ENCODE results near the gene NOD2. TPM values are rescaled to one million over a fixed set of nuclear protein-coding genes. Genes with fewer than 3 reads are reported as not detected.

The NOD2 gene
- total RNA-seq, 1 experiment from 2014 or later = 0.11 TPM

DNA sequence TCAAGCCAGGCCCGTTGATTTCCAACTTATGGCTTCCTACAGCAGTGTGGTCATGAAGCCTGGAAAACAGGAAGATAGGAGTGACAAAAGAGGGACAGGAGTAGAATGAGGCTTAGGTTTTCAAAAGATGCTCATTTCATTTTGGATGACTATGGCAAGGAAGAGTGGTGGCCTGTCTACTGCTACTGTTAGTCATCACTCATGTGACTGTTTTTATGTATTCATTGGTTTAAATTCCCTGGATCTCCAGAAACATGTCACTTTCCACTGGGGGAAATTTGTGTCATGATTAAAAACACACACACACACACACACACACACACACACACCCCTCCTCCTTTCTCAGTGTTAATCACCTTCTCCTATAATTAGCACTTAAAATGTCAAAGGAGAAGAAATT is 47.3 kb downstream of the NOD2 start (continued):
- TF ChIP-seq, protein P1, sequence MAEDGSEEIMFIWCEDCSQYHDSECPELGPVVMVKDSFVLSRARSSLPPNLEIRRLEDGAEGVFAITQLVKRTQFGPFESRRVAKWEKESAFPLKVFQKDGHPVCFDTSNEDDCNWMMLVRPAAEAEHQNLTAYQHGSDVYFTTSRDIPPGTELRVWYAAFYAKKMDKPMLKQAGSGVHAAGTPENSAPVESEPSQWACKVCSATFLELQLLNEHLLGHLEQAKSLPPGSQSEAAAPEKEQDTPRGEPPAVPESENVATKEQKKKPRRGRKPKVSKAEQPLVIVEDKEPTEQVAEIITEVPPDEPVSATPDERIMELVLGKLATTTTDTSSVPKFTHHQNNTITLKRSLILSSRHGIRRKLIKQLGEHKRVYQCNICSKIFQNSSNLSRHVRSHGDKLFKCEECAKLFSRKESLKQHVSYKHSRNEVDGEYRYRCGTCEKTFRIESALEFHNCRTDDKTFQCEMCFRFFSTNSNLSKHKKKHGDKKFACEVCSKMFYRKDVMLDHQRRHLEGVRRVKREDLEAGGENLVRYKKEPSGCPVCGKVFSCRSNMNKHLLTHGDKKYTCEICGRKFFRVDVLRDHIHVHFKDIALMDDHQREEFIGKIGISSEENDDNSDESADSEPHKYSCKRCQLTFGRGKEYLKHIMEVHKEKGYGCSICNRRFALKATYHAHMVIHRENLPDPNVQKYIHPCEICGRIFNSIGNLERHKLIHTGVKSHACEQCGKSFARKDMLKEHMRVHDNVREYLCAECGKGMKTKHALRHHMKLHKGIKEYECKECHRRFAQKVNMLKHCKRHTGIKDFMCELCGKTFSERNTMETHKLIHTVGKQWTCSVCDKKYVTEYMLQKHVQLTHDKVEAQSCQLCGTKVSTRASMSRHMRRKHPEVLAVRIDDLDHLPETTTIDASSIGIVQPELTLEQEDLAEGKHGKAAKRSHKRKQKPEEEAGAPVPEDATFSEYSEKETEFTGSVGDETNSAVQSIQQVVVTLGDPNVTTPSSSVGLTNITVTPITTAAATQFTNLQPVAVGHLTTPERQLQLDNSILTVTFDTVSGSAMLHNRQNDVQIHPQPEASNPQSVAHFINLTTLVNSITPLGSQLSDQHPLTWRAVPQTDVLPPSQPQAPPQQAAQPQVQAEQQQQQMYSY (CRISPR knock-in tag; IDR thresholded peaks at IDR 0.05) = no peak
- no peak for TF ChIP-seq ZNF138 (CRISPR knock-in tag; conservative IDR thresholded peaks at IDR 0.05)

DNA sequence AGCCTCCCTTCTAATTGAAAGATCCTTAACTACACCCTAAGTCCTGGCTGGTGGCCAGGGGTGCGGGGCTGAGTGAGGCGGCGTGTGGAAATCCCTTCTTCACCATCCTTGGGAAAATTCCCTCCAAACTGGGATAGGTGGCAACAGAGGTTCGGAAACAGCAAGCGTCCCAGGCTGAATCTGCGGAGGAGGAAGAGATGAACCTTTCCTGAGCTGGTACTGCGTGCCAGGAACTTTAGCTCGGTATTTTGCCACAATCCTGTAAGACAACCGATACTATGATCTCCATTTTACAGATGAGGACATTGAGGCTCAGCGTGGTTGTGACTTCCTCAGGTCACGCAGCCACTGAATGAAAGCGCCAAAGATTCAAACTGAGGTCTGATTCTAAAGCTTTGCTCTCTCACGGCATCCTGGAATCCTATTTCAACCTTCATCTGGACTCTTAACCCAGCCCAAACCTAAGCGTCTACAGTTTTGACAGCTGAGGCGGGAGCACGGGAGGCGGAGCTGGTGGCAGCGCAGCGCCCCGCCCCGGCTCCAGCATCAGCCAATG is 47.9 kb downstream of the NOD2 start:
- TF ChIP-seq RORB (CRISPR knock-in tag; IDR thresholded peaks at IDR 0.05) (no peak), TEAD1 (CRISPR knock-in tag; IDR thresholded peaks at IDR 0.05) (no peak), ZNF138 (CRISPR knock-in tag; conservative IDR thresholded peaks at IDR 0.05) (no peak), NR1H2 (CRISPR knock-in tag; IDR thresholded peaks at IDR 0.05) (no peak), GTF2I (CRISPR knock-in tag; conservative IDR thresholded peaks at IDR 0.05) (0 out of 2 replicates have a peak, but pooled peaks have one; percentile 48)
- TF ChIP-seq, protein P2, sequence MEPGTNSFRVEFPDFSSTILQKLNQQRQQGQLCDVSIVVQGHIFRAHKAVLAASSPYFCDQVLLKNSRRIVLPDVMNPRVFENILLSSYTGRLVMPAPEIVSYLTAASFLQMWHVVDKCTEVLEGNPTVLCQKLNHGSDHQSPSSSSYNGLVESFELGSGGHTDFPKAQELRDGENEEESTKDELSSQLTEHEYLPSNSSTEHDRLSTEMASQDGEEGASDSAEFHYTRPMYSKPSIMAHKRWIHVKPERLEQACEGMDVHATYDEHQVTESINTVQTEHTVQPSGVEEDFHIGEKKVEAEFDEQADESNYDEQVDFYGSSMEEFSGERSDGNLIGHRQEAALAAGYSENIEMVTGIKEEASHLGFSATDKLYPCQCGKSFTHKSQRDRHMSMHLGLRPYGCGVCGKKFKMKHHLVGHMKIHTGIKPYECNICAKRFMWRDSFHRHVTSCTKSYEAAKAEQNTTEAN (CRISPR knock-in tag; IDR thresholded peaks at IDR 0.05) = no peak
- Mint-ChIP-seq H3K9me3 (no peaks in the 10 kb centered on the region), H3K4me1 (peaks cover 34% of the 10 kb centered on the region), H3K4me3 (peak overlapping the region; percentile 70), H3K36me3 (no peaks in the 10 kb centered on the region), H3K27me3 (ENCODE audit: low read depth) (no peaks in the 10 kb centered on the region; the same call in none of the 2 replicates), H3K27ac (peak overlapping the region; percentile 87; the same call in 1 of the 2 replicates)
- ATAC-seq (no peak), DNase-seq (ENCODE audit: low spot score) (no peak)
- CTCF ChIA-PET = interaction anchor here (0.6 to 1.4 kb wide), 12 partner anchors 21 to 308 kb away, joined by 3 to 24 read pairs (median 4); no protein-coding TSS in a partner anchor
- POLR2A ChIA-PET = no interaction called here

- H3K4me3 Mint-ChIP-seq = peak within 1 kb of the TSS; percentile 73
- peak; percentile 98 for ATAC-seq
- DNase-seq (ENCODE audit: low spot score) = peak; percentile 99
- H3K9me3 Mint-ChIP-seq = no peaks in the 10 kb centered on the region
- POLR2A ChIA-PET = no interaction called here
- H3K4me1 Mint-ChIP-seq = peaks cover 34% of the 10 kb centered on the region
- CTCF ChIA-PET = interaction anchor here (0.6 to 5.7 kb wide), 13 partner anchors 22 to 307 kb away, joined by 3 to 44 read pairs (median 4); no protein-coding TSS in a partner anchor
- no peaks in the 10 kb centered on the region for H3K36me3 Mint-ChIP-seq
- H3K27ac Mint-ChIP-seq = peak within 1 kb of the TSS; percentile 87; the same call in 1 of the 2 replicates
- H3K27me3 Mint-ChIP-seq (ENCODE audit: low read depth) = no peaks in the 10 kb centered on the region; the same call in none of the 2 replicates
- TF ChIP-seq GABPB1 (CRISPR knock-in tag; IDR thresholded peaks at IDR 0.05) (0 out of 2 replicates have a peak, but pooled peaks have one; percentile 33), CREM (CRISPR knock-in tag; IDR thresholded peaks at IDR 0.05) (no peak), CBFB (CRISPR knock-in tag; IDR thresholded peaks at IDR 0.05; ENCODE audit: low read depth) (no peak), FOXK1 (CRISPR knock-in tag; IDR thresholded peaks at IDR 0.05) (peak; percentile 97), SP1 (CRISPR knock-in tag; conservative IDR thresholded peaks at IDR 0.05) (peak; percentile 99), NFYB (CRISPR knock-in tag; conservative IDR thresholded peaks at IDR 0.05; ENCODE audit: low read depth) (peak; percentile 94)
- TF ChIP-seq, protein P3, sequence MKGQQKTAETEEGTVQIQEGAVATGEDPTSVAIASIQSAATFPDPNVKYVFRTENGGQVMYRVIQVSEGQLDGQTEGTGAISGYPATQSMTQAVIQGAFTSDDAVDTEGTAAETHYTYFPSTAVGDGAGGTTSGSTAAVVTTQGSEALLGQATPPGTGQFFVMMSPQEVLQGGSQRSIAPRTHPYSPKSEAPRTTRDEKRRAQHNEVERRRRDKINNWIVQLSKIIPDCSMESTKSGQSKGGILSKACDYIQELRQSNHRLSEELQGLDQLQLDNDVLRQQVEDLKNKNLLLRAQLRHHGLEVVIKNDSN (CRISPR knock-in tag; IDR thresholded peaks at IDR 0.05) = 0 out of 2 replicates have a peak, but pooled peaks have one; percentile 20
- TF ChIP-seq, protein P1 (CRISPR knock-in tag; IDR thresholded peaks at IDR 0.05) = no peak
- TF ChIP-seq, protein P4, sequence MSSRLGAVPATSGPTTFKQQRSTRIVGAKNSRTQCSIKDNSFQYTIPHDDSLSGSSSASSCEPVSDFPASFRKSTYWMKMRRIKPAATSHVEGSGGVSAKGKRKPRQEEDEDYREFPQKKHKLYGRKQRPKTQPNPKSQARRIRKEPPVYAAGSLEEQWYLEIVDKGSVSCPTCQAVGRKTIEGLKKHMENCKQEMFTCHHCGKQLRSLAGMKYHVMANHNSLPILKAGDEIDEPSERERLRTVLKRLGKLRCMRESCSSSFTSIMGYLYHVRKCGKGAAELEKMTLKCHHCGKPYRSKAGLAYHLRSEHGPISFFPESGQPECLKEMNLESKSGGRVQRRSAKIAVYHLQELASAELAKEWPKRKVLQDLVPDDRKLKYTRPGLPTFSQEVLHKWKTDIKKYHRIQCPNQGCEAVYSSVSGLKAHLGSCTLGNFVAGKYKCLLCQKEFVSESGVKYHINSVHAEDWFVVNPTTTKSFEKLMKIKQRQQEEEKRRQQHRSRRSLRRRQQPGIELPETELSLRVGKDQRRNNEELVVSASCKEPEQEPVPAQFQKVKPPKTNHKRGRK (CRISPR knock-in tag; IDR thresholded peaks at IDR 0.05; ENCODE audit: borderline replicate concordance) = no peak
- TF ChIP-seq, protein P5, sequence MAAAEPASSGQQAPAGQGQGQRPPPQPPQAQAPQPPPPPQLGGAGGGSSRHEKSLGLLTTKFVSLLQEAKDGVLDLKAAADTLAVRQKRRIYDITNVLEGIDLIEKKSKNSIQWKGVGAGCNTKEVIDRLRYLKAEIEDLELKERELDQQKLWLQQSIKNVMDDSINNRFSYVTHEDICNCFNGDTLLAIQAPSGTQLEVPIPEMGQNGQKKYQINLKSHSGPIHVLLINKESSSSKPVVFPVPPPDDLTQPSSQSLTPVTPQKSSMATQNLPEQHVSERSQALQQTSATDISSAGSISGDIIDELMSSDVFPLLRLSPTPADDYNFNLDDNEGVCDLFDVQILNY (CRISPR knock-in tag; IDR thresholded peaks at IDR 0.05) = 0 out of 2 replicates have a peak, but pooled peaks have one; percentile 67
- TF ChIP-seq, protein P6, sequence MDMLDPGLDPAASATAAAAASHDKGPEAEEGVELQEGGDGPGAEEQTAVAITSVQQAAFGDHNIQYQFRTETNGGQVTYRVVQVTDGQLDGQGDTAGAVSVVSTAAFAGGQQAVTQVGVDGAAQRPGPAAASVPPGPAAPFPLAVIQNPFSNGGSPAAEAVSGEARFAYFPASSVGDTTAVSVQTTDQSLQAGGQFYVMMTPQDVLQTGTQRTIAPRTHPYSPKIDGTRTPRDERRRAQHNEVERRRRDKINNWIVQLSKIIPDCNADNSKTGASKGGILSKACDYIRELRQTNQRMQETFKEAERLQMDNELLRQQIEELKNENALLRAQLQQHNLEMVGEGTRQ (CRISPR knock-in tag; IDR thresholded peaks at IDR 0.05) = peak; percentile 38
Observed at GRCh38 chr16:50741781-50742575, 48.6 kb downstream of the NOD2 start, which contains the start of gene CYLD. CYLD (plus strand) TSS chr16:50742086; CDS start chr16:50749699, 7,613 bp downstream.
